Mammary epithelial cell (primary cell): ENCODE data around the gene TTC28.

Source experiments
- CTCF ChIP-seq, 2 donors: IDR thresholded peaks in 1 of 2; conservative IDR thresholded peaks in 1 of 2; 2 replicates each; pipeline ENCODE4 v1.5.1; 2011 to 2012; ENCODE audit warnings: inconsistent platforms in 2 of 2, low read length in 2 of 2, mild to moderate bottlenecking in 2 of 2, control low read depth in 1 of 2, low read depth in 1 of 2; ENCODE audit not compliant: insufficient read depth in 1 of 2; ENCODE audit errors: extremely low read depth in 1 of 2
- EZH2 ChIP-seq: IDR thresholded peaks from 2 replicates; pipeline ENCODE4 v1.6.1; 2012; ENCODE audit warnings: low read length, inconsistent platforms, borderline replicate concordance

GRCh38 chr22:28547132-28547842, 132.4 kb downstream of the TTC28 start:
- TF ChIP-seq CTCF (conservative IDR thresholded peaks at IDR 0.05 in 1 of 2, IDR thresholded peaks at IDR 0.05 in 1 of 2; ENCODE audit: extremely low read depth in 1 of 2, insufficient read depth in 1 of 2, low read depth in 1 of 2, low read length in 2 of 2) (no peak), EZH2 (no peak)
